ENCODE measurements around the gene SPOPL.

The SPOPL gene

DNA sequence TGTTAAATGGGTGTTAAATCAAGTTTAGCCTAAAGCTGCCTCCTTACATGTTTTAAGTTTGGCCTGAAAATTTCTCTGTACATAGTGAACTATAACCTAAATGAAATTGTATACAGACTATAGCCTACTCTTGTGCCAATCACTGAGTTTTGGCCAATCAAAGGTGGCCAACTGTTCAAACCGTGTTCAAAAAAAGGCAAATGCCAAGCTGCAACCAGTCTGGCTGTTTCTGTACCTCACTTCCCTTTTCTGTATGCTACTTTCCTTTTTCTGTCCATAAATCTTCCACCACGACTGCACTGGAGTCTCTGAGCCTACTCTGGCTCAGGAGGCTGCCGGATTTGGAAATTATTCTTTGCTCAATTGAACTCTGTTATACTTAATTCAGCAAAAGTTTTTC, 121.0 kb downstream of the SPOPL start:
- no peaks in the 10 kb centered on the region for H3K36me3 Mint-ChIP-seq
- H3K4me1 Mint-ChIP-seq (ENCODE audit: low read depth): no peaks in the 10 kb centered on the region
- no peak overlapping the region for H3K27ac Mint-ChIP-seq
- peaks cover 10% of the 10 kb centered on the region for H3K27me3 Mint-ChIP-seq
- H3K4me3 Mint-ChIP-seq: no peak overlapping the region
- peaks cover 3% of the 10 kb centered on the region for H3K9me3 Mint-ChIP-seq (ENCODE audit: low read depth)
